ENCODE measurements around the gene WNT2.
A peak's percentile ranks its signal among the peaks of the same experiment; 100 is the strongest.

The WNT2 gene

DNA sequence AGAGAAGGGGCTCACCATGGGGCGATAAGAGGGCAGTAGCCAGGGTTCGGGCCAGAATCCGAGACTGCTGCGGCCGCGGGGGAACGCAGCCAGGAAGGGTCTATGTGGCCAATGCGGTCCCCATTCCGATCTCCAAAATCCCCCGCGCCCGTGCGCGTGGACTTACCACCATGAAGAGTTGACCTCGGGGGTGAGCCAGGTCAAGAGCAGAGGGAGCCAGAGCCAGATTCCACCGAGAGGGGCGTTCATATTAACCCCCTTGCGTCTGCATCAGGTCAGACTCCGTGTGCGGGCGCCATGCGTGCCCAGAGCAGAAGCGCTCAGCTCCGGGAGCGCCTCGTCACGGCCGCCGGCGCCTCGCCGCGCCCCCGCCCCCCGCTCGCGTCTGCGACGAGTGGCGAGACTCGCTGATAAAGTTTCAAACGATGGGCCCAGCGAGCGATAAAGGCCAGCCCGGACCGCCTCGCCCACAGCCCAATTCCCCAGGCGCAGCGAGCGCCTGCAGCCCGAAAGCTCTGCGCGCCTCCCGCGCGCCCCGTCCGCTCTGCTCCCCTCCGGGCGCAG lies at the start of gene WNT2:
Gene WNT2, minus strand, starts transcription at position 318 of the 564 bp plus-strand sequence. Its CDS starts 69 bp downstream, at position 249.
- H3K36me3 ChIP-seq (ENCODE audit: insufficient read depth, low read length) = no peaks in the 10 kb centered on the region
- peaks cover 4% of the 10 kb centered on the region for H3K9me3 ChIP-seq (ENCODE audit: control insufficient read depth, insufficient read depth, low read length)
- no peaks in the 10 kb centered on the region for H3K4me1 ChIP-seq (ENCODE audit: insufficient read depth, low read length)
- peak within 1 kb of the TSS; percentile 45; the same call in 1 of the 2 replicates for H3K9ac ChIP-seq (ENCODE audit: low read depth, low read length)

DNA sequence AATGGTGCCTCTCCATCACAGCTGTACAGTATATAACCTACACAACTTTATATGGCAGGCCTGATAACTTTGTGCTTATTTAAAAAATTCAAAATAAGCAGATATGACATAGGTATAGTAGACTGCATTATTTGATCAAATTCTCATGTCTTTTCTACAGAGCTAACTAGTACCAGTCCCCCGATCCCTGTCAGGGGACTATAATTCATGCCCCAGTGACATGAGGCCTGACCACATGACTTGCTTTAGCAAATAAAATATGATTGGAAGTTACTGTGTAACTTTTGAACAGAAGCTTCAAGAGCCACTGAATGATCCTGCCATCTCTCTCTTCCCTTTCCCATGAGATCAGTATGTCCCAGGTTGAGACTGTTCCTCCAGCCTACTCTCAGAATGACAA lies 49.2 kb upstream of the WNT2 start:
- H3K36me3 ChIP-seq (ENCODE audit: insufficient read depth, low read length) = no peaks in the 10 kb centered on the region
- no peaks in the 10 kb centered on the region for H3K9me3 ChIP-seq (ENCODE audit: control insufficient read depth, insufficient read depth, low read length)
- H3K9ac ChIP-seq (ENCODE audit: low read depth, low read length) = no peak overlapping the region
- H3K4me1 ChIP-seq (ENCODE audit: insufficient read depth, low read length) = no peaks in the 10 kb centered on the region

DNA sequence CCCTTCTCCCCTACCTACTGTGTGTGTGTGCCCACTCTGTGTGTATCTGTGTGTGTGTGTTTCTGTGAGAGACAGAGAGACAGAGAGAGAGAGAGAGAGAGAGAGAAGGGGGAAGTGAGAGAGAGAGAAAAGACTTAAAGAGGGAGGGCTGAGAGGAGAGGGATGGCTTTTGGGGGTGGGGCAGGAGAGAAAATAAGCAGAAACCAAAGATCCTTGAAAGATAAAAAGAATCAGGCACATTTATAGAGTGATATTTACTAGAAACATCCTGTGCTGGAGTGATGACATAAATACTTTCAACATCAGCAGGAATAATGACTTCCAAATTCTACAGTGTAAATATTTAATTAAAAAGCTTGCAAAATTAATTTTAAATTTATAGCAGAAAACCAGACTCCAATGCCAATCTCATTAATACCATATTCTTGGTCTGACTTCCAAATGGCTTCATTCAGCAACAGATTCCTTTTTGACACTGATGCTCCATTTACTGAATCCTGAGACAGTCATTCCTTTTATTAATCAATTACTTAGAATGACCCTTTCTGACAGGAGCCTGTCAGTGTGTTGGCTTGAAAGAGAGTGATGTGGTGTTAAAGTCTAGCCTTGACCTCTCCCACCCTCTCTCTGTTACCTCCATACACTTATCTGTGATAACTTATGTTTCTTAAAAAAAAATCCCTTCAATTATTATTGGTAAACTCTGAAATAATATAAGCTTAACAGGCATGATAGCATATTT lies 41.7 kb upstream of the WNT2 start:
- Histone ChIP-seq H3K36me3 (ENCODE audit: insufficient read depth, low read length) (no peaks in the 10 kb centered on the region), H3K9ac (ENCODE audit: low read depth, low read length) (no peak overlapping the region), H3K4me1 (ENCODE audit: insufficient read depth, low read length) (no peaks in the 10 kb centered on the region), H3K9me3 (ENCODE audit: control insufficient read depth, insufficient read depth, low read length) (no peaks in the 10 kb centered on the region)

DNA sequence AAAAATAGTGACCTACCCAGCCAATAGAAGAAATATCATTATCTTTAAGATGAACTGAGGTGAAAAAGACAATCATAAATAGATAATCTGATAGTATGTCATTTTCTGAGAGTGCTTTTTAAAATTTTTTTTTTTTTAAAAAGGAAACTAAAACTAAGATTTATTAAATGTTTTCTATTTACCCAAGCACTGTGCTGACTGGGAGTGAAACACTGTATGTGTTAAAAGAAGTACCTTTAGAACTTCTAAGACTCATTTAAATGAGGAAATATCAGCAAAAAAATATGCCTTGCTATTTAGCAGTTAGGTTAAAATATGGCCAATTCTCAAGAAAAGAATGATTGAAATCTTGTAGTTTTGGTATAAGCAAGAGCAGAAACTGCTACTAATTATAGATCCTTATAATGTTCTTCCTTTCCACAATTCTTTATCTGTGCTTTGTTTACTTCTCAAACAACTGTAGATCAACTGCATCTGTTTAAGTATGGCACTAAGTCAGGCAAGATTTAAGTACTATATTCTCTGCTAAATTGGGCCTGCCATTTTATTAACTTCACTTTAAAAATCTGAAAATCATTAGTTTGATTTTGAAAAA lies 39.5 kb upstream of the WNT2 start:
- H3K9ac ChIP-seq (ENCODE audit: low read depth, low read length) = no peak overlapping the region
- H3K36me3 ChIP-seq (ENCODE audit: insufficient read depth, low read length) = no peaks in the 10 kb centered on the region
- no peaks in the 10 kb centered on the region for H3K4me1 ChIP-seq (ENCODE audit: insufficient read depth, low read length)
- no peaks in the 10 kb centered on the region for H3K9me3 ChIP-seq (ENCODE audit: control insufficient read depth, insufficient read depth, low read length)

DNA sequence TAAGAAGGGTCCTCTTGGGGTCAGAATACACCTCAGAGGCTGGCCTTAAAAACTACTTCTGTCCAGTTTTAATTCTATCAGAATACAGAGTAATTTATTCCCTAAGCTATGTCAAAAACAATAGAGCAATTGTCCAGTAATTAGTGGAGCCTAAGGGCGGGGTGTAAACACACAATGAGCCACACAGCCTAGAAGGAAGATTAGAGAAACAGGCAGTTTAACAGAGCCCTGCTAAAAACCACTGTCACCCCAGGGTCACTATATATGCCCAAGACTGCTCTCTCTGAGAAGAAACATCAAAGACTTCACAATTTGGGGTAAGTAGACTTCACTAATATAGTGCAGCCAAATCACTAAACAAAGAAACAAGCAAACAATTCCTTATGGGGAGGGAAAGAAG lies 27.2 kb upstream of the WNT2 start:
- Histone ChIP-seq H3K9me3 (ENCODE audit: control insufficient read depth, insufficient read depth, low read length) (no peaks in the 10 kb centered on the region), H3K4me1 (ENCODE audit: insufficient read depth, low read length) (no peaks in the 10 kb centered on the region)

DNA sequence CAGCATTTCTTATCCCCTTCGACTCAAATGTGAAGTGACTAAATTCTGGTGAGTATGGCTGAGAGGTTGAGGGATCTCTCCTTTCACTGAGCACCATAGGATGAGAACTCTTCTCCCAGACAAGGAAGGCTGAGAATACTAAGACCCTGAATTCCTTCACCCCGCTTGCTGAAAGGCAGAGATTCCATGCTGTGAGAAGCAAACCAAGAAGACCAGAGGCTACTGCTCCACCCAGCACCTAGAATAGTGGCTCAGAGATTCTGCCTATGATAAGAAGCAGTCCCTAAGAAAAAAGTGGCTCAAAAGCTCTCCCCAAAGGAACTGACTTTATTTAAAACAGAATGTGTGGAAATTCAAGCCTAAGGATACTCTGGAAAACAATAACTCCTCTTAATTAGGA lies 26.7 kb upstream of the WNT2 start:
- Histone ChIP-seq H3K9ac (ENCODE audit: low read depth, low read length) (no peak overlapping the region), H3K36me3 (ENCODE audit: insufficient read depth, low read length) (no peaks in the 10 kb centered on the region), H3K4me1 (ENCODE audit: insufficient read depth, low read length) (no peaks in the 10 kb centered on the region), H3K9me3 (ENCODE audit: control insufficient read depth, insufficient read depth, low read length) (no peaks in the 10 kb centered on the region)

More for the DNA sequence above, 27.2 kb upstream of the WNT2 start:
- no peak overlapping the region for H3K9ac ChIP-seq (ENCODE audit: low read depth, low read length)
- no peaks in the 10 kb centered on the region for H3K36me3 ChIP-seq (ENCODE audit: insufficient read depth, low read length)

DNA sequence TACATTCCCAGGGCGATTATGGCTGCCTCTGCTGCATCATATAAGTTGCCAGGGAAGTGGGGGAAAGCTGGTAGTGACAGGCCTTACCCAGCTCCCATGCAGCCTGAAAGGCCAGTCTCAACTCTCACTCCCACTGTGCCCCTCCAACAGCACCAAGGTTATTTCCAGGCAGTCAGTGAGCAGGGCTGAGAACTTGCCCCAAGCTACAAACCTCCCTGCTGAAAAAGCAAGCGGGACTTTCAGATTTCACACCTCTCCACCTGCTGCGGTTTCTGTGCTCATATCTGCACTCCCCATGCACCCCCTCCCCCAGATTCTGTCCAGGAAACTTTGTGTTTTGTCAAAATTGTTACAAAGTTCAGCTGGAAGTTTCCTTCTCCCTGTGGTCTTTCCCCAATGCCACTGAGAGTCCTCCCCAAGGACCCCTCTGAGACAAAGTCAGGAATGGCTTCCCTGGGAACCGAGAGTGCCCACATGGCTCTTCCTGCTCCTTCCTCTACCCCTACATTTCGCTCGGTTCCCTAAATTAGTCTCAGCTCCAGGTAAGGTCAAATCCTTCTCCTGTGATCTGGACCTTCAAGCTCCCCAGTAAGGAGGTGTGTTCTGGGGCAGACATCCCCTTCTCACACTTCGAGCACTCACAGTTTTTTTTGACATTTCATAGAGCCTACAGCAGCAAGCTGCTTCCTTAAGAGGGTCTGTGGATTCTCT lies 25.3 kb upstream of the WNT2 start:
- H3K36me3 ChIP-seq (ENCODE audit: insufficient read depth, low read length) = no peaks in the 10 kb centered on the region
- no peaks in the 10 kb centered on the region for H3K4me1 ChIP-seq (ENCODE audit: insufficient read depth, low read length)
- no peak overlapping the region for H3K9ac ChIP-seq (ENCODE audit: low read depth, low read length)
- H3K9me3 ChIP-seq (ENCODE audit: control insufficient read depth, insufficient read depth, low read length) = no peaks in the 10 kb centered on the region

DNA sequence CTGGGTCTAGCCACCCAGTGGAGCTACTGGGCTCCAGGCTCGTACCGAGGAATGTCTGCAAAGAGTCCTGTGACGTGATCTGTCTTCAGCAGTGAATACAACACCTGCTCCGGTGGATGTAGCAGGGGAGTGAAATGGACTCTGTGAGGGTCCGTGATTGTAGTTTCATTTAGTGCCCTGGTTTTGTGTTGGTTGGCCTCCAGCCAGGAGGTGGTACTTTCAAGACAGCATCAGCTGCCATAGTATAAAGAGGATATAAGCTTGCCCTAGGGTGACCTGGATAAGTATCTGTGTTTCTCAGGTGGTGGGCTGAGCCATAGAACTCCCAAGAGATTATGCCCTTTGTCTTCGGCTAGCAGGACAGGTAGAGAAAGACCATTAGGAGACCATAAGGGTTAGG lies 24.6 kb upstream of the WNT2 start:
- Histone ChIP-seq H3K36me3 (ENCODE audit: insufficient read depth, low read length) (no peaks in the 10 kb centered on the region), H3K9me3 (ENCODE audit: control insufficient read depth, insufficient read depth, low read length) (no peaks in the 10 kb centered on the region), H3K4me1 (ENCODE audit: insufficient read depth, low read length) (no peaks in the 10 kb centered on the region), H3K9ac (ENCODE audit: low read depth, low read length) (no peak overlapping the region)

DNA sequence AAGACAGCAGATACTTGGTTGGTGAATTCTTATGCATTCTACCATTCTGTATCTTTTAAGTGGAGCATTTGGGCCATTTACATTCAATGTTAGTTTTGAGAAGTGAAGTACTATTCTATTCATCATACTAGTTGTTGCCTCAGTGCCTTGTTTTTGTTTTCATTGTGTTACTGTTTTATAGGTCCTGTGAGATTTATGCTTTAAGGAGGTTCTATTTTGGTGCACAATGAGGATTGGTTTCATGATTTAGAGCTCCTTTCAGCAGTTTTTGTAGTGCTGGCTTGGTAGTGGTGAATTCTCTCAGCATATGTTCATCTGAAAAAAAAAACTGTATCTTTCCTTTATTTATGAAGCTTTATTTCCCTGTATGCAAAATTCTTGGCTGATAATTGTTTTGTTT lies 23.3 kb upstream of the WNT2 start:
- H3K9ac ChIP-seq (ENCODE audit: low read depth, low read length) = no peak overlapping the region
- no peaks in the 10 kb centered on the region for H3K9me3 ChIP-seq (ENCODE audit: control insufficient read depth, insufficient read depth, low read length)
- no peaks in the 10 kb centered on the region for H3K36me3 ChIP-seq (ENCODE audit: insufficient read depth, low read length)
- H3K4me1 ChIP-seq (ENCODE audit: insufficient read depth, low read length) = no peaks in the 10 kb centered on the region

DNA sequence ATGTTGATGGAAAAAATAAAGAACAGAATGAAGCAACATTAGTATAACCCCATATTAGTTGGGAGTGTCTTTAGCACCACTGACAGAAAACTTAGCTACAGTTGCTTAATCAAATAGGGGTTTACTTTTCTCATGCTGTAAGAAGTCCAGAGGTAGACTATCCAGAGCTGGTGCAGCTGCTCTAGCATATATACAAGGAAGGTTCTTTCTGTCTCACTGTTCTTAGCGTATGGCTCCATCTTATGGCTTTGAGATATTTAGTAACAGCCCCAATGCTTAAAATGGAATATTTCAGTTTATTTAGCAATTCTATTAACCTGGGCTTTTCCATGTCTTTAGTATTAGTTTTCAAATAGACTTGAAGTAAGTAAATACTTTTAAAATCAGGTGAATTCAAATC lies 15.2 kb upstream of the WNT2 start:
- no peaks in the 10 kb centered on the region for H3K36me3 ChIP-seq (ENCODE audit: insufficient read depth, low read length)
- no peaks in the 10 kb centered on the region for H3K4me1 ChIP-seq (ENCODE audit: insufficient read depth, low read length)
- H3K9me3 ChIP-seq (ENCODE audit: control insufficient read depth, insufficient read depth, low read length) = no peaks in the 10 kb centered on the region
- H3K9ac ChIP-seq (ENCODE audit: low read depth, low read length) = no peak overlapping the region

DNA sequence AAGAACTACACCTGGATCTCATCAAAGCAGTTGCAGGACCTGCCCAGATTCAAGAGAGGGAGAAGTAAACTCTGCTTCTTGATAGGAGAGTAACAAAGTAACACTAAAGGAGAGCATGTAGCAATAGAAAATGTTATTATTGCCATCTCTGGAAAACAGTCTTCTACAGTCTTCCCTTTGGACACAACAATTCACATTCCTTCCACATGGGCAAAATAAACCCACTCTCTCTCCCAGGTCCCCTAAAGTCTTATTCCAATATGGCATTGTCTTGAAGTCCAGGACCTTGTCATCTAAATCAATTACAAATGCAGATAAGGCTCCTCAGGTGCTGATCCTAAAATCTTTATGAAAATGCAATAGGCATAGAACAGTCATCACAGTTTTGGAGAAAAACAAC lies 10.3 kb upstream of the WNT2 start:
- H3K4me1 ChIP-seq (ENCODE audit: insufficient read depth, low read length) = no peaks in the 10 kb centered on the region

DNA sequence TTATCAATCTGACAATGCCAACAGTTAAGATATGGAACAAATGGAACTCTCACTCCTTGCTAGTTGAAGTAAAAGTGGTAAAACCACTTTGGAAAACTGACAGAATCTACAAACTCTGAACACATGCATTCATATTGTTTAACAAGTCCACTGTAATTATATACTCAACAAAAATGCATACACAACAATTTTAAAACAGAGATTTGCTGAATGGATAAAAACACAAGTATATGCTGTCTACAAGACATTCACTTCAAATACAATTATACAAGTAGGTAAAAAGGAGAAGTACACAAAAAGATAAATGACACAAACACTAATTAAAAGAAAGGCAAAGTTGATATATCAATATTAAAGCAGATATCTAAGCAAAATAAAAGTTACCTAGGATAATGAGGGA lies 9.2 kb upstream of the WNT2 start:
- H3K4me1 ChIP-seq (ENCODE audit: insufficient read depth, low read length) = no peaks in the 10 kb centered on the region
- no peaks in the 10 kb centered on the region; the same call in none of the 2 replicates for H3K9me3 ChIP-seq (ENCODE audit: control insufficient read depth, insufficient read depth, low read length)
- no peaks in the 10 kb centered on the region for H3K36me3 ChIP-seq (ENCODE audit: insufficient read depth, low read length)
- no peak overlapping the region for H3K9ac ChIP-seq (ENCODE audit: low read depth, low read length)

More for the DNA sequence above, 10.3 kb upstream of the WNT2 start:
- H3K9me3 ChIP-seq (ENCODE audit: control insufficient read depth, insufficient read depth, low read length) = no peaks in the 10 kb centered on the region
- H3K36me3 ChIP-seq (ENCODE audit: insufficient read depth, low read length) = no peaks in the 10 kb centered on the region
- H3K9ac ChIP-seq (ENCODE audit: low read depth, low read length) = no peak overlapping the region

DNA sequence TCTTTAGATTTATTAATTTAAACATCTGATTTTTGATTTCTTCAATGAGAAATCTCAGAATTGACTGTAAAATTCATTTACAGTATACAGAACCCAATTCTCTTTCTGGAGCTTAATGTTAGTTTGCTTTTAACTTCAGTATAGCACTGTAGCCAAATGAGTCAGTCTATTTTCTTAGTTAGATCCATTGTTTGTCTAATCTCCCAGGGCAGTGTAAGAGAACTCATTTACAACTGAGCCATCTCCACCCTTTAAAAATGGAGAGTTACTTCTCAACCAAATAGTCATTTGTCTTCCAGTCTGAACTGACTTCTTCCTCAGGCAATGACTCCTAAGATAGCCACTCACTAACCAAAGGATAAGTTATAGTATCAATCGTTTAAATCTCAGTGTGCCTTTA lies 3.0 kb upstream of the WNT2 start:
- no peaks in the 10 kb centered on the region for H3K4me1 ChIP-seq (ENCODE audit: insufficient read depth, low read length)
- peaks cover 4% of the 10 kb centered on the region for H3K9me3 ChIP-seq (ENCODE audit: control insufficient read depth, insufficient read depth, low read length)
- H3K9ac ChIP-seq (ENCODE audit: low read depth, low read length) = no peak overlapping the region
- H3K36me3 ChIP-seq (ENCODE audit: insufficient read depth, low read length) = no peaks in the 10 kb centered on the region

DNA sequence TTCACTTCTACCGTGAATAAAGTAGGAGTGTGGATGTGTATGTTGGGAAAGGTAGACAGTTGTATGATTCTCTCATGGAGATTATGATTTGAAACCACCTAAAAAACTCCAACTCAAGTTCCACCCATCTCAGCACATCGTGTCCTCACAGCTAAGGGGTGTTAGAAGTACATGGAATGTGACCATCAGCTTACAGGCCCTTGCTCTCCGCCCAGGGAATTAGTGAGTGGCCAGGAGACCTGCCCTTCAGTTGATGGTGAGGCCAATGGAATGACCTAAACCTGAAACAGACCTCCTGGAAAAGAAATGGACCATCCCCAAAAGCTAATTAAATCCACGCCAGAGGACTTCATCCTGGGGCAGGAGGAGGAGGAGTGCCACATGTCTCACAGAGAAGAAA lies 2.1 kb upstream of the WNT2 start:
- Histone ChIP-seq H3K9me3 (ENCODE audit: control insufficient read depth, insufficient read depth, low read length) (peaks cover 4% of the 10 kb centered on the region), H3K9ac (ENCODE audit: low read depth, low read length) (no peak overlapping the region), H3K36me3 (ENCODE audit: insufficient read depth, low read length) (no peaks in the 10 kb centered on the region), H3K4me1 (ENCODE audit: insufficient read depth, low read length) (no peaks in the 10 kb centered on the region)
